ENCODE results near the gene CLTCL1. TPM values are rescaled to one million over a fixed set of nuclear protein-coding genes. Genes with fewer than 3 reads are reported as not detected.
"Not testable (repeated sequence)": the region's sequence is repeated elsewhere in the genome, so short reads cannot be mapped to it uniquely, and the experiment has no call there.

Gene CLTCL1
- total and polyA plus RNA-seq, 10 donors = 1.0 to 12.4 (median 6.1) TPM

- peaks cover 0 to 11% (median 8%) of the 10 kb centered on the region in 8 donors for H3K9me3 ChIP-seq
- H3K4me3 ChIP-seq = peak overlapping the region in 1 of 8 donors; percentile 8
- peak overlapping the region in 7 of 8 donors; percentile 60 to 82 (median 72) for H3K27ac ChIP-seq
- no peak for TF ChIP-seq POLR2AphosphoS5 (IDR thresholded peaks at IDR 0.05)
- no peak for TF ChIP-seq POLR2A (IDR thresholded peaks at IDR 0.05)
- no peak for TF ChIP-seq CTCF (IDR thresholded peaks at IDR 0.05 in 8 of 11, conservative IDR thresholded peaks at IDR 0.05 in 3 of 11)
- DNase-seq = no peak
- peaks cover 0 to 18% (median 0%) of the 10 kb centered on the region in 6 donors for H3K36me3 ChIP-seq
- H3K4me1 ChIP-seq = peaks cover 0 to 14% (median 7%) of the 10 kb centered on the region in 6 donors
- WGBS, 5 donors = 78 to 94% (median 86%) methylated on average over 6 of the region's 6 CpGs
- no peaks in the 10 kb centered on the region for H3K27me3 ChIP-seq (replicated peaks in 1 of 7)
- intact Hi-C loops (cut with DNase I; ENCODE audit: low total_unique reads) = no loop called here
Measured at GRCh38 chr22:19260194-19260593, 31.3 kb downstream of the CLTCL1 start.

DNA sequence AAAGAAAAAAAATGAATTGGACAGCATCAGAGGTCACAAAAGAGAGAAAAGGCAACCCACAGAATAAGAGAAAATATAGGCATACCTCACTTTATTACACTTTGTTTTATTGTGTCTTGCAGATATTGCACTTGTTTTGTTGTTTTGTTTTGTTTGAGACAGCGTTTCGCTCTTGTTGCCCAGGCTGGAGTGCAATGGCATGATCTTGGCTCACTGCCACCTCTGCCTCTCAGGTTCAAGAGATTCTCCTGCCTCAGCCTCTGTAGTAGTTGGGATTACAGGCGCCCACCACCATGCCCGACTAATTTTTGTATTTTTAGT, 32.6 kb downstream of the CLTCL1 start:
- H3K4me3 ChIP-seq; intact Hi-C loops (cut with DNase I; ENCODE audit: low total_unique reads); DNase-seq; H3K27me3 ChIP-seq (replicated peaks in 1 of 7): not testable (repeated sequence)
- 96 to 98% (median 97%) methylated on average over 4 of the region's 4 CpGs for WGBS, 5 donors
- H3K27ac ChIP-seq = peak overlapping the region in 6 of 8 donors; percentile 60 to 82 (median 74)
- peaks cover 0 to 14% (median 7%) of the 10 kb centered on the region in 6 donors for H3K4me1 ChIP-seq
- H3K36me3 ChIP-seq = peaks cover 0 to 18% (median 0%) of the 10 kb centered on the region in 6 donors
- peaks cover 0 to 14% (median 9%) of the 10 kb centered on the region in 8 donors for H3K9me3 ChIP-seq

GRCh38 chr22:19258371-19258770, 33.1 kb downstream of the CLTCL1 start:
- DNase-seq = no peak
- 92 to 99% (median 95%) methylated on average over 5 to 7 of the region's 7 CpGs for WGBS, 5 donors

DNA sequence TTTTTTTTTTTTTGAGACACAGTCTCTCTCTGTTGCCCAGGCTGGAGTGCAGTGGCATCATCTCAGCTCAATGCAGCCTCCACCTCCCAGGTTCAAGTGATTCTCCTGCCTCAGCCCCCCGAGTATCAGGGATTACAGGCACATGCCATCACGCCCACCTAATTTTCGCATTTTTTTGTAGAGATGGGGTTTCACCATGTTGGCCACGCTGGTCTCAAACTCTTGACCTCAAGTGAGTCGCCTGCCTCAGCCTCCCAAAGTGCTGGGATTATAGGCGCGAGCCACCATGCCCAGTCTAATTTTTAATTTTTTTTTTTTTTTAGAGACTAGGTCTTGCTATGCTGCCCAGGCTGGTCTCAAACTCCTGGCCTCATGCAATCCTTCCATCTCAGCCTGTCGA, 35.2 kb downstream of the CLTCL1 start:
- 92 to 97% (median 94%) methylated on average over 8 of the region's 8 CpGs for whole genome bisulfite sequencing, 5 donors
- H3K27ac ChIP-seq; H3K27me3 ChIP-seq (replicated peaks in 1 of 7); H3K4me3 ChIP-seq; intact Hi-C loops (cut with DNase I; ENCODE audit: low total_unique reads); DNase-seq: not testable (repeated sequence)
- H3K4me1 ChIP-seq = peaks cover 0 to 14% (median 7%) of the 10 kb centered on the region in 6 donors
- peaks cover 0 to 34% (median 3%) of the 10 kb centered on the region in 6 donors for H3K36me3 ChIP-seq
- H3K9me3 ChIP-seq = peaks cover 0 to 14% (median 9%) of the 10 kb centered on the region in 8 donors

More at GRCh38 chr22:19258371-19258770, 33.1 kb downstream of the CLTCL1 start:
- Histone ChIP-seq H3K9me3 (peaks cover 0 to 14% (median 9%) of the 10 kb centered on the region in 8 donors), H3K27me3 (replicated peaks in 1 of 7) (no peaks in the 10 kb centered on the region), H3K27ac (no peak overlapping the region), H3K4me3 (no peak overlapping the region), H3K36me3 (peaks cover 0 to 23% (median under 1%) of the 10 kb centered on the region in 6 donors), H3K4me1 (peaks cover 0 to 14% (median 7%) of the 10 kb centered on the region in 6 donors)
- TF ChIP-seq CTCF (IDR thresholded peaks at IDR 0.05 in 8 of 11, conservative IDR thresholded peaks at IDR 0.05 in 3 of 11) = no peak
- no peak for TF ChIP-seq POLR2A (IDR thresholded peaks at IDR 0.05)
- no peak for TF ChIP-seq POLR2AphosphoS5 (IDR thresholded peaks at IDR 0.05)
- intact Hi-C loops (cut with DNase I; ENCODE audit: low total_unique reads) = no loop called here

GRCh38 chr22:19253143-19253542, 38.4 kb downstream of the CLTCL1 start:
- Histone ChIP-seq H3K36me3 (peaks cover 0 to 32% (median 3%) of the 10 kb centered on the region in 6 donors), H3K27ac (no peak overlapping the region), H3K9me3 (peaks cover 0 to 14% (median 9%) of the 10 kb centered on the region in 8 donors), H3K4me1 (no peaks in the 10 kb centered on the region), H3K4me3 (no peak overlapping the region), H3K27me3 (replicated peaks in 1 of 7) (no peaks in the 10 kb centered on the region)
- intact Hi-C loops (cut with DNase I; ENCODE audit: low total_unique reads) = no loop called here
- WGBS, 5 donors = 88 to 93% (median 91%) methylated on average over 12 of the region's 12 CpGs
- DNase-seq = no peak
- no peak for TF ChIP-seq POLR2AphosphoS5 (IDR thresholded peaks at IDR 0.05)
- TF ChIP-seq CTCF (IDR thresholded peaks at IDR 0.05 in 8 of 11, conservative IDR thresholded peaks at IDR 0.05 in 3 of 11) = no peak
- no peak for TF ChIP-seq POLR2A (IDR thresholded peaks at IDR 0.05)
